Activated T-cell treated with anti-CD3 and anti-CD28 coated beads, Interleukin-2, amount 50 U/mL, for 72 hours (primary cell): Measurements from ENCODE around the gene CSNK1A1L. TPM values are rescaled to one million over a fixed set of nuclear protein-coding genes. Genes with fewer than 3 reads are reported as not detected.

Experiments used
- ATAC-seq, 2 donors: fragments of 150-1000 bp; cut with Tn5 transposase; replicated peaks in 1 of 2; 2 replicates each; pipeline ENCODE4 v1.10.0; 2021; ENCODE audit warnings: moderate library complexity in 2 of 2, mild to moderate bottlenecking in 1 of 2
- DNase-seq, 2 donors: peaks; one replicate each; pipeline ENCODE4 v3.0.0; 2021 to 2022; ENCODE audit warnings: mixed read lengths in 1 of 2
- H3K27ac Mint-ChIP-seq: one replicate; pipeline ENCODE4 v1.8.0; 2022; ENCODE audit warnings: mild to moderate bottlenecking, moderate library complexity, mixed read lengths
- H3K27me3 Mint-ChIP-seq: one replicate; pipeline ENCODE4 v1.8.0; 2022; ENCODE audit warnings: low read depth, mixed read lengths
- H3K36me3 Mint-ChIP-seq, 2 donors: one replicate each; pipeline ENCODE4 v1.8.0; 2022; ENCODE audit warnings: mixed read lengths in 2 of 2, mild to moderate bottlenecking in 1 of 2; ENCODE audit not compliant: insufficient read depth in 2 of 2
- H3K4me1 Mint-ChIP-seq: one replicate; pipeline ENCODE4 v1.8.0; 2022; ENCODE audit warnings: low read depth, mixed read lengths
- H3K4me3 Mint-ChIP-seq, 2 donors: one replicate each; pipeline ENCODE4 v1.8.0; 2022; ENCODE audit warnings: mild to moderate bottlenecking in 2 of 2, mixed read lengths in 2 of 2, moderate library complexity in 2 of 2
- H3K9me3 Mint-ChIP-seq, 2 donors: one replicate each; pipeline ENCODE4 v1.8.0; 2022; ENCODE audit warnings: mixed read lengths in 2 of 2
- total RNA-seq, 2 donors: library from RNA; stranded (reverse); gene quantifications; one replicate each; pipeline ENCODE4 v1.2.3, GENCODE V29; 2022

Gene CSNK1A1L
- total RNA-seq, 2 donors from 2014 or later = not detected

- Mint-ChIP-seq H3K4me1 (no peaks in the 10 kb centered on the region), H3K27ac (no peak overlapping the region), H3K36me3 (no peaks in the 10 kb centered on the region), H3K27me3 (peaks cover 6% of the 10 kb centered on the region), H3K4me3 (no peak overlapping the region), H3K9me3 (no peaks in the 10 kb centered on the region)
- ATAC-seq (no peak), DNase-seq (no peak)
Measured at GRCh38 chr13:37131092-37131491, 25.6 kb upstream of the CSNK1A1L start.

DNA sequence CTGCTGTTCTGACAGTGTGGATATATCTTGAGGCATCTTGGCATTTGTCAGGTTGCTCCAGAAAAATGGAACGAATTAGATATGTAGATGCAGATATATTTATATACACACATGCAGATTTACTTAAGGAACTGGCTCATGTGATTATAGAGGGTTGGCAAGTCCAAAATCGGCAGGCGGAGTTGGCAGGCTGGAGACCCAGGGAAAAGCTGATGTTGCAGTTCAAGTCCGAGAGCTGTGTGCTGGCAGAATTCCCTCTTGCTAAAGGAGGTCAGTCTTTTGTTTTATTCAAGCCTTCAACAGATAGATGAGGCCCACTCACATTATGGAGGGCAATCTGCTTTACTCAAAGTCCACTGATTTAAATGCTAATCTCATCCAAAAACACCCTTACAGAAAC, 24.4 kb upstream of the CSNK1A1L start:
- H3K4me3 Mint-ChIP-seq = no peak overlapping the region
- H3K27me3 Mint-ChIP-seq = peaks cover 6% of the 10 kb centered on the region
- H3K9me3 Mint-ChIP-seq = no peaks in the 10 kb centered on the region
- no peak for DNase-seq
- ATAC-seq = no peak
- no peak overlapping the region for H3K27ac Mint-ChIP-seq
- no peaks in the 10 kb centered on the region for H3K36me3 Mint-ChIP-seq
- no peaks in the 10 kb centered on the region for H3K4me1 Mint-ChIP-seq

- Mint-ChIP-seq H3K36me3 (no peaks in the 10 kb centered on the region), H3K27me3 (peaks cover 6% of the 10 kb centered on the region), H3K4me1 (no peaks in the 10 kb centered on the region), H3K4me3 (no peak overlapping the region), H3K9me3 (no peaks in the 10 kb centered on the region), H3K27ac (no peak overlapping the region)
- no peak for DNase-seq
- ATAC-seq = no peak
Measured at GRCh38 chr13:37127691-37128241, 22.3 kb upstream of the CSNK1A1L start.

DNA sequence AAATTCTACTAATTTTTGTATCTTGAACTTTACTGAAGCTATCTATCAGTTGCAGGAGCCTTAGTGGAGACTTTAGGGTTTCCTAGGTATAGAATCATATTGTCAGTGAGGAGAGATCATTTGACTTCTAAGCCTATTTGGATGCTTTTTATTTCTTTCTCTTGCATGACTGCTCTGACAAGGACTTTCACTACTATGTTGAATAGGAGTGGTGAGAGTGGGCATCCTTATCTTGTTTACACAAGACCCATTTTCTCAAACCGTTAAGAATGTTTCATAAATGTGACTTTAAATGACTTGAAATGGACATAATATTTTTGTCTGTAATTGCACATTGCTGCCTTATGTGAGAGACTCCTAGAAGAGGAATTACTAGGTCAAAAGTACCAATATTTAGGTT, 17.9 kb upstream of the CSNK1A1L start:
- DNase-seq (no peak), ATAC-seq (no peak)
- H3K9me3 Mint-ChIP-seq = no peaks in the 10 kb centered on the region
- H3K4me1 Mint-ChIP-seq = no peaks in the 10 kb centered on the region
- peaks cover 10% of the 10 kb centered on the region for H3K27me3 Mint-ChIP-seq
- H3K4me3 Mint-ChIP-seq = no peak overlapping the region
- H3K36me3 Mint-ChIP-seq = no peaks in the 10 kb centered on the region
- no peak overlapping the region for H3K27ac Mint-ChIP-seq

DNA sequence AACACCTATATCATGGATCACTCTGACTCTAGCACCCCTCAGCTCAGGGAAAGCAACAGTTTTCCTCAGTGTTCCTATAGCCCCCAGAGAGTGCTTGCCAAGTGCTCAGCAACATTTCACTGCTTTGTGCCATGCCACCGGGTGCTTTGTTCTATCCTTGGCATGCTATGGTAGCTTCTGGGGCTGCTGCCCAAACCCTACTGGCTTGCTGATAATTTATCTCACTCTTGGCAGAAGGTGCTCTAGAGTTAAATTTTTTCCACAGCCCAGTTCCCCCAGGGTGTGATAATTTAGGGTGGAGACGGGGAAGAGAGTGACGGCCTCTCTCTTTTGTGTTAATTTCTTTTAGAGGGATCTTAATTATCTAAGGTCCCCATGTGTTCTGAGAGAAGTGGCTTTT, 12.6 kb upstream of the CSNK1A1L start:
- no peaks in the 10 kb centered on the region for H3K9me3 Mint-ChIP-seq
- H3K36me3 Mint-ChIP-seq = no peaks in the 10 kb centered on the region
- ATAC-seq = no peak
- H3K4me3 Mint-ChIP-seq = no peak overlapping the region
- DNase-seq = no peak
- no peaks in the 10 kb centered on the region for H3K4me1 Mint-ChIP-seq
- H3K27ac Mint-ChIP-seq = no peak overlapping the region
- peaks cover 6% of the 10 kb centered on the region for H3K27me3 Mint-ChIP-seq

- Mint-ChIP-seq H3K4me3 (no peak overlapping the region), H3K4me1 (no peaks in the 10 kb centered on the region), H3K9me3 (no peaks in the 10 kb centered on the region), H3K27ac (no peak overlapping the region), H3K27me3 (no peaks in the 10 kb centered on the region), H3K36me3 (no peaks in the 10 kb centered on the region)
- ATAC-seq (no peak), DNase-seq (no peak)
Measured at GRCh38 chr13:37114250-37114649, 8.8 kb upstream of the CSNK1A1L start.

DNA sequence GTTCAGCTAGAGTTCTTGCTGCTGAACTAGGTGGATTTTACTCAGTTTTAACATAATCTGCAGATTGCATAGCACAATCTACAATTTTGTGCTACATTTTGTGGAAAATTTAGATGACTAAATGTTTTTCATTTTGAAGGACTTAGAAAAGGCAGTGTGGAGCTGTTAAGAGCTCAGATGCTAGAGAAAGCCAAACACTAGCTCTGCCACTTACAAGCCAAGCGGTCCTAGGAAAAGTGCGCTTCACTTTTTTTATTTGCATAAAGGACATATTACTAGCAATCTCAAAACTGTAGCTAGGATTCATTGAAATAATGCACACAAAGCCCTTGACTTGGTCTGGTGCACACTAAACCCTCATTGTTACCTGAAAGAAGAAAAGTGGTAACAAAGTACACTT, 8.1 kb upstream of the CSNK1A1L start:
- no peaks in the 10 kb centered on the region for H3K9me3 Mint-ChIP-seq
- ATAC-seq (no peak), DNase-seq (no peak)
- no peaks in the 10 kb centered on the region for H3K36me3 Mint-ChIP-seq
- no peak overlapping the region for H3K4me3 Mint-ChIP-seq
- H3K4me1 Mint-ChIP-seq = no peaks in the 10 kb centered on the region
- no peak overlapping the region for H3K27ac Mint-ChIP-seq
- no peaks in the 10 kb centered on the region for H3K27me3 Mint-ChIP-seq

- H3K4me1 Mint-ChIP-seq = no peaks in the 10 kb centered on the region
Measured at GRCh38 chr13:37109051-37109678, 3.7 kb upstream of the CSNK1A1L start.

GRCh38 chr13:37107868-37108267, 2.4 kb upstream of the CSNK1A1L start:
- DNase-seq = no peak
- H3K4me3 Mint-ChIP-seq = no peak overlapping the region

More at GRCh38 chr13:37109051-37109678, 3.7 kb upstream of the CSNK1A1L start:
- no peak for ATAC-seq
- Mint-ChIP-seq H3K9me3 (no peaks in the 10 kb centered on the region), H3K4me3 (no peak overlapping the region), H3K27ac (no peak overlapping the region), H3K36me3 (no peaks in the 10 kb centered on the region), H3K27me3 (peaks cover 7% of the 10 kb centered on the region)
- DNase-seq = no peak

GRCh38 chr13:37107456-37107855, 2.0 kb upstream of the CSNK1A1L start:
- DNase-seq = no peak
- Mint-ChIP-seq H3K9me3 (no peaks in the 10 kb centered on the region), H3K36me3 (no peaks in the 10 kb centered on the region), H3K27me3 (peaks cover 12% of the 10 kb centered on the region), H3K27ac (no peak overlapping the region), H3K4me3 (no peak overlapping the region), H3K4me1 (no peaks in the 10 kb centered on the region)
- no peak for ATAC-seq

More at GRCh38 chr13:37107868-37108267, 2.4 kb upstream of the CSNK1A1L start:
- H3K9me3 Mint-ChIP-seq = no peaks in the 10 kb centered on the region
- no peaks in the 10 kb centered on the region for H3K36me3 Mint-ChIP-seq
- peaks cover 7% of the 10 kb centered on the region for H3K27me3 Mint-ChIP-seq
- ATAC-seq = no peak
- H3K4me1 Mint-ChIP-seq = no peaks in the 10 kb centered on the region
- H3K27ac Mint-ChIP-seq = no peak overlapping the region

DNA sequence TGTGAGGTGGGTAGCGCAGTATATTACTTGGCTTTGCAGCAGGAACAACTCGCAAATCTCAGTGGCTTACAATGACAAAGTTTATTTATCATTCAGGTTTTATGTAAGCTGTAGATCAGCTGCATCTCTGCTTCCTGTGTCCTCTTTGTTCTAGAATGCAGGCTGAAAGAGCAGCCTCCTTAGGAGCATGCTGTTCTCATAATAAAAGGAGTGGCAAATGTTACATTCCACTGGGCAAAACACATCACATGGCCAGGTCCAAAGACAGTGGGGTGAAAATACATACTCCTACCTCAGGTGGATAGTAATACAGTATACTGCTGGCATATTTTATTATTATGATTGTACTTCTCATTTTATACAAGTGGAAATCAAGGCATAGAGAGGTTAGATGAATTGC, 1.2 kb upstream of the CSNK1A1L start:
- no peaks in the 10 kb centered on the region for H3K36me3 Mint-ChIP-seq
- H3K27ac Mint-ChIP-seq = no peak overlapping the region
- H3K4me1 Mint-ChIP-seq = no peaks in the 10 kb centered on the region
- no peak overlapping the region for H3K4me3 Mint-ChIP-seq
- ATAC-seq (no peak), DNase-seq (no peak)
- H3K9me3 Mint-ChIP-seq = no peaks in the 10 kb centered on the region
- peaks cover 12% of the 10 kb centered on the region for H3K27me3 Mint-ChIP-seq

- no peak overlapping the region for H3K4me3 Mint-ChIP-seq
- no peaks in the 10 kb centered on the region for H3K9me3 Mint-ChIP-seq
- ATAC-seq (no peak), DNase-seq (no peak)
- no peaks in the 10 kb centered on the region for H3K36me3 Mint-ChIP-seq
- no peaks in the 10 kb centered on the region for H3K4me1 Mint-ChIP-seq
- H3K27me3 Mint-ChIP-seq = peaks cover 22% of the 10 kb centered on the region
- no peak overlapping the region for H3K27ac Mint-ChIP-seq
Measured at GRCh38 chr13:37102896-37103295, 2.6 kb downstream of the CSNK1A1L start.

- peaks cover 16% of the 10 kb centered on the region for H3K27me3 Mint-ChIP-seq
- no peaks in the 10 kb centered on the region for H3K9me3 Mint-ChIP-seq
- no peak overlapping the region for H3K27ac Mint-ChIP-seq
- no peak for DNase-seq
- H3K4me1 Mint-ChIP-seq = no peaks in the 10 kb centered on the region
- ATAC-seq = no peak
- H3K36me3 Mint-ChIP-seq = no peaks in the 10 kb centered on the region
- no peak overlapping the region for H3K4me3 Mint-ChIP-seq
Measured at GRCh38 chr13:37101201-37101600, 4.3 kb downstream of the CSNK1A1L start.

GRCh38 chr13:37100731-37101130, 4.7 kb downstream of the CSNK1A1L start:
- H3K27ac Mint-ChIP-seq = no peak overlapping the region
- no peak for ATAC-seq
- H3K4me1 Mint-ChIP-seq = no peaks in the 10 kb centered on the region
- no peak overlapping the region for H3K4me3 Mint-ChIP-seq
- no peaks in the 10 kb centered on the region for H3K36me3 Mint-ChIP-seq
- peaks cover 16% of the 10 kb centered on the region for H3K27me3 Mint-ChIP-seq
- no peak for DNase-seq
- no peaks in the 10 kb centered on the region for H3K9me3 Mint-ChIP-seq
